B cell (primary cell): ENCODE measurements around the gene FAM107A. TPM values are rescaled to one million over a fixed set of nuclear protein-coding genes. Genes with fewer than 3 reads are reported as not detected.

Experiments used
- ATAC-seq: fragments of 200-7000 bp; cut with Tn5 transposase; one replicate; pipeline ENCODE4 v1.10.0; 2021; ENCODE audit warnings: low read depth, mild to moderate bottlenecking, moderate number of reproducible peaks, moderate library complexity
- CTCF ChIA-PET: fragments of 350-600 bp; sonication (Branson Sonifier 250); formaldehyde crosslinking; loops from one replicate; lab custom pipeline; 2021; ENCODE audit warnings: antibody characterized with exemption, inconsistent platforms; lab: Charles Lee
- POLR2A ChIA-PET: fragments of 350-600 bp; sonication (Branson Sonifier 250); formaldehyde crosslinking; loops from one replicate; lab custom pipeline; 2021; ENCODE audit warnings: antibody characterized with exemption; lab: Charles Lee
- DNase-seq: peaks from one replicate; pipeline ENCODE4 v3.0.0; 2013
- H2AFZ ChIP-seq: 2 replicates; pipeline ENCODE4 v1.6.1; 2012; ENCODE audit warnings: mild to moderate bottlenecking, low read depth, low read length; ENCODE audit not compliant: insufficient read depth, poor library complexity, severe bottlenecking
- H3K27ac ChIP-seq, 2 donors: 1 replicate in 1 of 2; 2 replicates in 1 of 2; pipeline ENCODE4 v1.5.1; 2012 to 2013; ENCODE audit warnings: low read length in 2 of 2, mild to moderate bottlenecking in 2 of 2, moderate library complexity in 1 of 2
- H3K27me3 ChIP-seq, 4 experiments: fragments of 200-600 bp in 1 of 4; sonication (generic) in 1 of 4; replicated peaks in 1 of 4; 1 replicate in 2 of 4; 2 replicates in 2 of 4; pipeline versions ENCODE4 v1.6.1 to v1.7.0; 2013 to 2016; ENCODE audit warnings: low read length in 3 of 4, mild to moderate bottlenecking in 2 of 4, mixed read lengths in 1 of 4, moderate library complexity in 1 of 4; ENCODE audit not compliant: insufficient read depth in 4 of 4, control insufficient read depth in 3 of 4; ENCODE audit errors: control extremely low read depth in 1 of 4
- H3K36me3 ChIP-seq, 2 experiments: replicated peaks in 1 of 2; 1 replicate in 1 of 2; 2 replicates in 1 of 2; pipeline versions ENCODE4 v1.6.1 to v1.7.1; 2013; ENCODE audit warnings: low read length in 1 of 2; ENCODE audit not compliant: insufficient read depth in 2 of 2, control insufficient read depth in 1 of 2; ENCODE audit errors: control extremely low read depth in 1 of 2, extremely low read depth in 1 of 2
- H3K4me1 ChIP-seq, 2 donors: fragments of 200-600 bp in 1 of 2; sonication (generic) in 1 of 2; 1 replicate in 1 of 2; 2 replicates in 1 of 2; pipeline versions ENCODE4 v1.5.1 to v1.6.1; 2013 to 2017; ENCODE audit warnings: low read length in 2 of 2; ENCODE audit not compliant: control insufficient read depth in 2 of 2, insufficient read depth in 2 of 2
- H3K4me2 ChIP-seq: replicated peaks from 2 replicates; pipeline ENCODE3; 2012; ENCODE audit warnings: mild to moderate bottlenecking, low read depth, low read length; ENCODE audit not compliant: poor library complexity, severe bottlenecking
- H3K4me3 ChIP-seq, 5 experiments: fragments of 200-600 bp in 1 of 5; sonication (generic) in 1 of 5; 1 replicate in 3 of 5; 2 replicates in 2 of 5; pipeline versions ENCODE4 v1.5.1 to v1.7.0; 2011 to 2016; ENCODE audit warnings: low read length in 4 of 5, mild to moderate bottlenecking in 4 of 5, low read depth in 2 of 5, control low read depth in 1 of 5, moderate library complexity in 1 of 5; ENCODE audit not compliant: insufficient read depth in 1 of 5; ENCODE audit errors: control extremely low read depth in 1 of 5, extremely low read depth in 1 of 5
- H3K79me2 ChIP-seq: fragments of 200-600 bp; sonication (generic); one replicate; pipeline ENCODE4 v1.6.0; 2016; ENCODE audit warnings: low read length; ENCODE audit not compliant: control insufficient read depth, insufficient read depth
- H3K9ac ChIP-seq: fragments of 200-600 bp; sonication (generic); 2 replicates; pipeline ENCODE4 v1.6.1; 2017; ENCODE audit warnings: mild to moderate bottlenecking, low read length, moderate library complexity
- H3K9me3 ChIP-seq, 3 donors: one replicate each; pipeline versions ENCODE4 v1.6.1 to v1.7.1; 2013; ENCODE audit warnings: low read length in 2 of 3; ENCODE audit not compliant: control insufficient read depth in 2 of 3, insufficient read depth in 1 of 3; ENCODE audit errors: control extremely low read depth in 1 of 3
- H4K20me1 ChIP-seq: 2 replicates; pipeline ENCODE4 v1.6.0; 2012; ENCODE audit warnings: mild to moderate bottlenecking, low read length; ENCODE audit not compliant: insufficient read depth, control insufficient read depth, poor library complexity, severe bottlenecking
- H3K27ac Mint-ChIP-seq: one replicate; pipeline ENCODE4 v1.8.0; 2021; ENCODE audit warnings: mixed read lengths
- H3K27me3 Mint-ChIP-seq: one replicate; pipeline ENCODE4 v1.8.0; 2021; ENCODE audit warnings: mixed read lengths
- H3K4me1 Mint-ChIP-seq: one replicate; pipeline ENCODE4 v1.8.0; 2021; ENCODE audit warnings: mixed read lengths
- H3K4me3 Mint-ChIP-seq: one replicate; pipeline ENCODE4 v1.8.0; 2021; ENCODE audit warnings: mixed read lengths
- H3K9me3 Mint-ChIP-seq: one replicate; pipeline ENCODE4 v1.8.0; 2022; ENCODE audit warnings: mixed read lengths; ENCODE audit not compliant: insufficient read depth
- CTCF ChIP-seq: fragments of 200-600 bp; IDR thresholded peaks from one replicate; pipeline ENCODE4 v1.8.0; 2022; ENCODE audit warnings: antibody characterized with exemption, mild to moderate bottlenecking
- EZH2 ChIP-seq: IDR thresholded peaks from 2 replicates; pipeline ENCODE4 v1.6.1; 2012; ENCODE audit warnings: borderline replicate concordance, low read depth, mild to moderate bottlenecking, moderate library complexity, low read length; ENCODE audit not compliant: insufficient read depth, poor library complexity, severe bottlenecking
- WGBS: methylation state at CpG from one replicate; pipeline ENCODE4 v1.1.5; 2013; ENCODE audit warnings: missing lambda C conversion rate; ENCODE audit not compliant: insufficient coverage; 5-methylcytosine and 5-hydroxymethylcytosine counted together
- intact Hi-C: fragments of 100-400 bp; cut with micrococcal nuclease; formaldehyde crosslinking; loops from one replicate; pipeline ENCODE4 v1.10.0; 2022
- polyA plus RNA-seq: library from polyadenylated mRNA; depleted of rRNA; stranded (reverse); fragments of >200 nt; gene quantifications from 2 replicates; pipeline ENCODE4 v1.2.3, GENCODE V29; 2012
- total RNA-seq, 2 donors: library from RNA; stranded (reverse); fragments of 120-200 nt in 1 of 2; gene quantifications; 1 replicate in 1 of 2; 2 replicates in 1 of 2; pipeline versions ENCODE4 v1.2.3 to v1.2.4, GENCODE V29; 2013 to 2022

The FAM107A gene
- total and polyA plus RNA-seq, 2 donors (not counting 1 experiment from before 2014, with no cell fraction given): not detected

DNA sequence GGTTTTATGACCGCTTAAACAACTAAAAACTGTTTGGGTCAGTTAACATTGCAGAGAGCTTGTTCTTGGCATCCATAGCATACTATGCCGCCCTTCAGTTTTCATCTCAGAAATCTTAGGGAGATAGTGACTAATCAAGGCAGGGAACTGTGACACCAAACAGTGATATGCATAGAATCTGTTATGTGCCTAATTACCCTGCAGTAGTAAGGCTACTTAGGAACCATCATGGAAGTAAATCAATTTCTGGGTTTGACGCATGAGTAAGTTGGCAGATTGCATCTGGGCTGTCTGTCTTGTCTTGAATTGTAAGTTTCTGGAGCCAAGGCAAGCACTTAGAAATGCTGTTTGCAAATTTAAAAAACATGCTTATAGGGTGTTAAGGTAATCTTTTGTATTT, 62.8 kb downstream of the FAM107A start:
- no peaks in the 10 kb centered on the region for H3K4me1 ChIP-seq
- POLR2A ChIA-PET: no interaction called here
- ATAC-seq (no peak), DNase-seq (no peak)
- no peaks in the 10 kb centered on the region for H3K27me3 Mint-ChIP-seq
- no peaks in the 10 kb centered on the region for H3K36me3 ChIP-seq
- WGBS: 100% methylated on average over 1 of the region's 3 CpGs
- no peak overlapping the region for H2AFZ ChIP-seq
- CTCF ChIA-PET: no interaction called here
- no peak overlapping the region for H3K27ac ChIP-seq
- intact Hi-C loops: no loop called here
- no peaks in the 10 kb centered on the region for H4K20me1 ChIP-seq
- no peaks in the 10 kb centered on the region for H3K27me3 ChIP-seq
- H3K9me3 Mint-ChIP-seq: no peaks in the 10 kb centered on the region
- no peaks in the 10 kb centered on the region for H3K9me3 ChIP-seq
- no peak overlapping the region for H3K4me2 ChIP-seq
- no peak overlapping the region for H3K27ac Mint-ChIP-seq
- H3K4me3 Mint-ChIP-seq: no peak overlapping the region
- no peak overlapping the region for H3K9ac ChIP-seq
- no peaks in the 10 kb centered on the region for H3K79me2 ChIP-seq
- TF ChIP-seq EZH2 (no peak), CTCF (no peak)
- no peak overlapping the region for H3K4me3 ChIP-seq
- H3K4me1 Mint-ChIP-seq: no peaks in the 10 kb centered on the region

Other genes with a start within 250 kb of the FAM107A start
- gene PXK, start 244.5 kb downstream of the FAM107A start, total RNA-seq: 104 and 109 TPM in 2 replicates
- 46.8 and 57.4 TPM in 2 replicates for gene PXK, start 244.5 kb downstream of the FAM107A start, polyA plus RNA-seq
- 59.0 and 67.2 TPM in 2 replicates for gene PDHB, start 143.6 kb downstream of the FAM107A start, total RNA-seq
- 20.5 and 21.7 TPM in 2 replicates for gene PDHB, start 143.6 kb downstream of the FAM107A start, polyA plus RNA-seq
- gene KCTD6, start 85.3 kb downstream of the FAM107A start, total RNA-seq: 14.6 and 16.8 TPM in 2 replicates
- 7.4 and 12.5 TPM in 2 replicates for gene KCTD6, start 85.3 kb downstream of the FAM107A start, polyA plus RNA-seq
- gene ACOX2, start 40.2 kb downstream of the FAM107A start, total RNA-seq: not detected in 2 replicates
- not detected in 2 replicates for gene ACOX2, start 40.2 kb downstream of the FAM107A start, polyA plus RNA-seq
- gene FAM3D, start 89.4 kb upstream of the FAM107A start, total RNA-seq: not detected in 2 replicates
- gene FAM3D, start 89.4 kb upstream of the FAM107A start, polyA plus RNA-seq: not detected in 2 replicates